HFFc6 (cell line): ENCODE measurements around the gene SLC22A5. TPM values are rescaled to one million over a fixed set of nuclear protein-coding genes. Genes with fewer than 3 reads are reported as not detected.
A peak's percentile ranks its signal among the peaks of the same experiment; 100 is the strongest.

Source experiments
- DNase-seq: peaks from one replicate; pipeline ENCODE4 v3.0.0-alpha.2; 2018
- H3K27ac Mint-ChIP-seq: 2 replicates; pipeline ENCODE4 v1.8.0; 2020; ENCODE audit warnings: mild to moderate bottlenecking, mixed read lengths
- H3K27me3 Mint-ChIP-seq: 2 replicates; pipeline ENCODE4 v1.8.0; 2021; ENCODE audit warnings: mild to moderate bottlenecking, moderate library complexity, mixed read lengths; ENCODE audit not compliant: insufficient read depth
- H3K36me3 Mint-ChIP-seq: 2 replicates; pipeline ENCODE4 v1.8.0; 2021; ENCODE audit warnings: low read depth, mixed read lengths
- H3K4me1 Mint-ChIP-seq: 2 replicates; pipeline ENCODE4 v1.8.0; 2020; ENCODE audit warnings: low read depth, mixed read lengths
- H3K4me3 Mint-ChIP-seq: 2 replicates; pipeline ENCODE4 v1.8.0; 2020; ENCODE audit warnings: mild to moderate bottlenecking, moderate library complexity, mixed read lengths
- H3K9me3 Mint-ChIP-seq: 2 replicates; pipeline ENCODE4 v1.8.0; 2020; ENCODE audit warnings: mild to moderate bottlenecking, mixed read lengths
- CTCF ChIP-seq: fragments of 200-600 bp; sonication (generic); IDR thresholded peaks from 2 replicates; pipeline ENCODE4 v1.5.0; 2021; ENCODE audit warnings: antibody characterized with exemption, mild to moderate bottlenecking
- long read RNA-seq: library from polyadenylated mRNA; unstranded; transcript quantifications from one replicate; pipeline ENCODE4 v2.0.0, GENCODE V29; 2019
- total RNA-seq, 6 experiments: library from RNA; stranded (reverse); fragmentation: NEBNext Ultra II Directional; extraction: Animal tissue kit (Norgen Biotek cat#: 25700); gene quantifications; 2 replicates in 1 of 6; 3 replicates in 5 of 6; pipeline ENCODE4 v1.2.3, GENCODE V29; 2021

Gene SLC22A5
- 1 to 10 TPM; 3.8 to 5.6 (median 4.9) TPM for total RNA-seq
- long read RNA-seq, partial matches to known transcripts = 2 of 10 reads
- long read RNA-seq, other reads (novel, unspliced or antisense) = 4 of 10 reads

GRCh38 chr5:132369474-132370180, at the start of gene SLC22A5:
Gene SLC22A5 (plus strand): TSS chr5:132369710. CDS start chr5:132369973, 263 bp downstream.
- Mint-ChIP-seq H3K4me1 (peaks cover 45% of the 10 kb centered on the region), H3K36me3 (no peaks in the 10 kb centered on the region), H3K4me3 (peak within 1 kb of the TSS; percentile 86), H3K27me3 (no peaks in the 10 kb centered on the region; the same call in 1 of the 2 replicates), H3K9me3 (no peaks in the 10 kb centered on the region), H3K27ac (peak within 1 kb of the TSS; percentile 69)
- DNase-seq = peak; percentile 28
- TF ChIP-seq CTCF = no peak

- H3K9me3 Mint-ChIP-seq = no peaks in the 10 kb centered on the region
- H3K36me3 Mint-ChIP-seq = 0 out of 2 replicates have a peak, but pooled peaks cover 4% of the 10 kb centered on the region
- H3K27ac Mint-ChIP-seq = no peak overlapping the region
- TF ChIP-seq CTCF = no peak
- no peak overlapping the region for H3K4me3 Mint-ChIP-seq
- no peaks in the 10 kb centered on the region for H3K27me3 Mint-ChIP-seq
- DNase-seq = no peak
- peaks cover 18% of the 10 kb centered on the region for H3K4me1 Mint-ChIP-seq
These were observed 49.5 kb upstream of the SLC22A5 start for GRCh38 chr5:132319975-132320374.

- H3K4me3 Mint-ChIP-seq = no peak overlapping the region
- H3K27me3 Mint-ChIP-seq = no peaks in the 10 kb centered on the region; the same call in 1 of the 2 replicates
- H3K4me1 Mint-ChIP-seq = peaks cover 18% of the 10 kb centered on the region
- H3K9me3 Mint-ChIP-seq = no peaks in the 10 kb centered on the region
- no peak overlapping the region for H3K27ac Mint-ChIP-seq
- DNase-seq = no peak
- no peak for TF ChIP-seq CTCF
- H3K36me3 Mint-ChIP-seq = 0 out of 2 replicates have a peak, but pooled peaks cover 4% of the 10 kb centered on the region
These were observed 48.3 kb upstream of the SLC22A5 start for GRCh38 chr5:132321109-132321721.

GRCh38 chr5:132322266-132322665, 47.2 kb upstream of the SLC22A5 start:
- H3K4me3 Mint-ChIP-seq = no peak overlapping the region
- H3K27ac Mint-ChIP-seq = no peak overlapping the region
- 0 out of 2 replicates have a peak, but pooled peaks cover 4% of the 10 kb centered on the region for H3K36me3 Mint-ChIP-seq
- H3K9me3 Mint-ChIP-seq = no peaks in the 10 kb centered on the region
- no peak for DNase-seq
- no peak for TF ChIP-seq CTCF
- peaks cover 18% of the 10 kb centered on the region for H3K4me1 Mint-ChIP-seq
- H3K27me3 Mint-ChIP-seq = no peaks in the 10 kb centered on the region; the same call in 1 of the 2 replicates

- Mint-ChIP-seq H3K36me3 (no peaks in the 10 kb centered on the region; the same call in 1 of the 2 replicates), H3K27ac (no peak overlapping the region), H3K4me1 (peaks cover 17% of the 10 kb centered on the region), H3K4me3 (no peak overlapping the region), H3K9me3 (no peaks in the 10 kb centered on the region), H3K27me3 (no peaks in the 10 kb centered on the region; the same call in 1 of the 2 replicates)
- DNase-seq = no peak
- TF ChIP-seq CTCF = no peak
These were observed 46.3 kb upstream of the SLC22A5 start for GRCh38 chr5:132323202-132323601.
